SK-N-MC (cell line): ENCODE data around the gene RAD51D.

Source experiments
- EZH2 ChIP-seq: fragments of 200-600 bp; sonication (generic); IDR thresholded peaks from one replicate; pipeline ENCODE4 v1.6.1; 2017; ENCODE audit warnings: antibody characterized with exemption
- FOXP2 ChIP-seq: optimal IDR thresholded peaks from 2 replicates; pipeline ENCODE3; 2011; ENCODE audit warnings: mild to moderate bottlenecking, moderate library complexity; ENCODE audit not compliant: insufficient read depth; ENCODE audit errors: extremely low read length, control extremely low read depth
- POLR2AphosphoS5 ChIP-seq: IDR thresholded peaks from 2 replicates; pipeline ENCODE4 v1.6.1; 2012; ENCODE audit warnings: mild to moderate bottlenecking, low read depth, low read length, borderline replicate concordance

GRCh38 chr17:35079547-35080423 lies 39.9 kb downstream of the RAD51D start:
- no peak for TF ChIP-seq EZH2
- no peak for TF ChIP-seq POLR2AphosphoS5
- no peak for TF ChIP-seq FOXP2
